HepG2 (cell line): ENCODE results near the gene ANKZF1. TPM values are rescaled to one million over a fixed set of nuclear protein-coding genes. Genes with fewer than 3 reads are reported as not detected.

Experiments
- CBX5 ChIP-seq: sonication (generic); formaldehyde crosslinking; IDR thresholded peaks from 2 replicates; pipeline ENCODE4 v1.4.0; 2020; ENCODE audit warnings: missing genetic modification reagents, borderline replicate concordance
- CREB1 ChIP-seq, 2 experiments: fragments of 450-650 bp in 1 of 2; IDR thresholded peaks; 2 replicates each; pipeline ENCODE4 v1.6.1; 2016 to 2017; ENCODE audit warnings: control low read depth in 1 of 2, mild to moderate bottlenecking in 1 of 2, missing compliant biosample characterization in 1 of 2, missing genetic modification characterization in 1 of 2
- POLR2AphosphoS2 ChIP-seq: IDR thresholded peaks from 2 replicates; pipeline ENCODE4 v1.6.1; 2011; ENCODE audit warnings: low read depth, low read length, improper control_type of control experiment
- SETDB1 ChIP-seq: sonication (generic); formaldehyde crosslinking; IDR thresholded peaks from 2 replicates; pipeline ENCODE4 v1.5.1; 2020; ENCODE audit warnings: missing genetic modification reagents, mild to moderate bottlenecking, borderline replicate concordance
- ZBTB20 ChIP-seq: sonication (generic); formaldehyde crosslinking; IDR thresholded peaks from 2 replicates; pipeline ENCODE4 v1.8.1; 2023; ENCODE audit warnings: missing genetic modification reagents, low read depth, mild to moderate bottlenecking, borderline replicate concordance
- ZNF276 ChIP-seq: sonication (generic); formaldehyde crosslinking; IDR thresholded peaks from 2 replicates; pipeline ENCODE4 v1.4.0; 2020; ENCODE audit warnings: mild to moderate bottlenecking, low read depth, missing genetic modification reagents
- ZNF781 ChIP-seq: sonication (generic); formaldehyde crosslinking; IDR thresholded peaks from 2 replicates; pipeline ENCODE4 v1.5.1; 2020; ENCODE audit warnings: borderline replicate concordance, mild to moderate bottlenecking, missing genetic modification reagents; ENCODE audit errors: not compliant biosample characterization
- ZSCAN12 ChIP-seq: sonication (generic); formaldehyde crosslinking; IDR thresholded peaks from 2 replicates; pipeline ENCODE4 v1.9.0; 2021; ENCODE audit warnings: mild to moderate bottlenecking, missing genetic modification reagents
- polyA plus RNA-seq, 8 experiments: library from polyadenylated mRNA; depleted of rRNA in 3 of 8; stranded (reverse) in 7 of 8; unstranded in 1 of 8; fragments of >200 nt; fragmentation: Illumina TruSeq in 4 of 8; extraction: Trizol in 4 of 8; gene quantifications; 2 replicates each; pipeline versions ENCODE4 v1.2.1 to v1.2.3, GENCODE V29; 2011 to 2016; ENCODE audit warnings: low read depth in 4 of 8, missing spikeins in 1 of 8, mixed read lengths in 1 of 8; ENCODE audit not compliant: insufficient read depth in 1 of 8
- total RNA-seq, 5 experiments: library from RNA; depleted of rRNA; stranded (reverse); fragments of >200 nt; fragmentation: Illumina TruSeq; extraction: Trizol; gene quantifications; 2 replicates each; pipeline ENCODE4 v1.2.3, GENCODE V29; 2016; ENCODE audit warnings: low read depth in 1 of 5
- TF ChIP-seq, protein P1 (sequence below): IDR thresholded peaks from 2 replicates; pipeline ENCODE4 v1.6.1; 2016; ENCODE audit warnings: low read depth, borderline replicate concordance
- TF ChIP-seq, protein P2 (sequence below): IDR thresholded peaks from 2 replicates; pipeline ENCODE4 v1.6.1; 2012; ENCODE audit warnings: low read depth, low read length, improper control_type of control experiment

Gene ANKZF1
- total and polyA plus RNA-seq, 2 of the 13 experiments (the other 11 are each of a cell fraction or from before 2014, with no cell fraction given): 25.3 to 128 TPM

DNA sequence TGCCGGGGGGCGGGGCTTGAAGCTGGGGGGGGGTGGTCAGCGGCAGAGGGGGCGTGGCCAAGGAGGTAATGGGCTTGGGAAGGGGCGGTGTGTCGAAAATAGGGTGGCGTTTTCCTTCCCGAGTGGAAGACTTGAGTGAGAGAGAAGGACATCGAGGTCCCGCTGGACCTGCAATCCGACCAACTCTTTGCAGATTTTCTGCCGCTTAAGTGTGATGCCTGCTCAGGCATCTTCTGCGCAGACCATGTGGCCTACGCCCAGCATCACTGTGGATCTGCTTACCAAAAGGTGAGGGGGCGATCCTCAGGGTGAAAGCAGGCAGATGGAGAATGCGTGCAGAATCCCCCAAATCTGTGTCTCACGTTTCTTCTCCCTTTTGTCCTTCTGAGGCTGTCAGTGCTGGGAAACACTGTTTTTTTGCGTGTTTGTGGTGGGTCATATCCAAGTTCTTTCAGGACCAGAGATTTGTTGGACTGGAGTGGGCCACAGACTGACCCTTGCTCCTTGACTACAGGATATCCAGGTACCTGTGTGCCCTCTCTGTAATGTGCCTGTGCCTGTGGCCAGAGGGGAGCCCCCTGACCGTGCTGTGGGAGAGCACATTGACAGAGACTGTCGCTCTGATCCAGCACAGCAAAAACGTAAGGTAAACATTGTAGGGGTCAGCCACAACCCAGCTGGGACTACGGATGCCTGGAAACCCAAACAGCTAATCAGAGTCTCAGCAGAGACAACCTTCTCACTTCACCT is 22.3 kb upstream of the ANKZF1 start (continued):
- peak; percentile 49 for TF ChIP-seq ZNF781
- no peak; the same call in 1 of the 2 replicates for TF ChIP-seq ZBTB20 (CRISPR knock-in tag)
- no peak for TF ChIP-seq ZSCAN12 (CRISPR knock-in tag)
- TF ChIP-seq SETDB1 (CRISPR knock-in tag): no peak
- no peak for TF ChIP-seq POLR2AphosphoS2
- TF ChIP-seq ZNF276 (CRISPR knock-in tag): 0 out of 2 replicates have a peak, but pooled peaks have one; percentile 39
- TF ChIP-seq, protein P1, sequence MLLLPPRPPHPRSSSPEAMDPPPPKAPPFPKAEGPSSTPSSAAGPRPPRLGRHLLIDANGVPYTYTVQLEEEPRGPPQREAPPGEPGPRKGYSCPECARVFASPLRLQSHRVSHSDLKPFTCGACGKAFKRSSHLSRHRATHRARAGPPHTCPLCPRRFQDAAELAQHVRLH (CRISPR knock-in tag): no peak
- no peak for TF ChIP-seq CREB1 (IDR thresholded peaks at IDR 0.05)
- no peak for TF ChIP-seq CREB1 (CRISPR knock-in tag; IDR thresholded peaks at IDR 0.05)
- no peak for TF ChIP-seq CBX5 (CRISPR knock-in tag)
- TF ChIP-seq, protein P2, sequence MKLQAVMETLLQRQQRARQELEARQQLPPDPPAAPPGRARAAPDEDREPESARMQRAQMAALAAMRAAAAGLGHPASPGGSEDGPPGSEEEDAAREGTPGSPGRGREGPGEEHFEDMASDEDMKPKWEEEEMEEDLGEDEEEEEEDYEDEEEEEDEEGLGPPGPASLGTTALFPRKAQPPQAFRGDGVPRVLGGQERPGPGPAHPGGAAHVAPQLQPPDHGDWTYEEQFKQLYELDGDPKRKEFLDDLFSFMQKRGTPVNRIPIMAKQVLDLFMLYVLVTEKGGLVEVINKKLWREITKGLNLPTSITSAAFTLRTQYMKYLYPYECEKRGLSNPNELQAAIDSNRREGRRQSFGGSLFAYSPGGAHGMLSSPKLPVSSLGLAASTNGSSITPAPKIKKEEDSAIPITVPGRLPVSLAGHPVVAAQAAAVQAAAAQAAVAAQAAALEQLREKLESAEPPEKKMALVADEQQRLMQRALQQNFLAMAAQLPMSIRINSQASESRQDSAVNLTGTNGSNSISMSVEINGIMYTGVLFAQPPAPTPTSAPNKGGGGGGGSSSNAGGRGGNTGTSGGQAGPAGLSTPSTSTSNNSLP: no peak
